HG03039 (cell line): Measurements from ENCODE around the gene CLEC18B.
"Not testable (repeated sequence)": the region's sequence is repeated elsewhere in the genome, so short reads cannot be mapped to it uniquely, and the experiment has no call there.

Experiments used
- ATAC-seq: cut with Tn5 transposase; IDR thresholded peaks from one replicate; pipeline ENCODE4 v1.9.1; 2021; ENCODE audit warnings: mild to moderate bottlenecking, moderate library complexity; ENCODE audit not compliant: unreplicated experiment

CLEC18B gene

GRCh38 chr16:74446866-74447265, 25.6 kb upstream of the CLEC18B start:
- no peak for ATAC-seq

- ATAC-seq = not testable (repeated sequence)
Observed at GRCh38 chr16:74443624-74444346, 22.5 kb upstream of the CLEC18B start.

- ATAC-seq = no peak
Observed at GRCh38 chr16:74439685-74440084, 18.4 kb upstream of the CLEC18B start.

GRCh38 chr16:74438492-74438979, 17.3 kb upstream of the CLEC18B start:
- ATAC-seq = no peak

- no peak for ATAC-seq
Observed at GRCh38 chr16:74431516-74431915, 10.2 kb upstream of the CLEC18B start.

- ATAC-seq = peak; percentile 65
Observed at GRCh38 chr16:74430036-74430712, 8.9 kb upstream of the CLEC18B start.

- ATAC-seq = not testable (repeated sequence)
Observed at GRCh38 chr16:74428493-74428892, 7.2 kb upstream of the CLEC18B start.

- ATAC-seq = not testable (repeated sequence)
Observed at GRCh38 chr16:74425751-74426150, 4.5 kb upstream of the CLEC18B start.

- not testable (repeated sequence) for ATAC-seq
Observed at GRCh38 chr16:74423721-74424120, 2.4 kb upstream of the CLEC18B start.

- ATAC-seq = not testable (repeated sequence)
Observed at GRCh38 chr16:74422086-74422485, 808 bp upstream of the CLEC18B start.

GRCh38 chr16:74421482-74421785, 156 bp upstream of the CLEC18B start:
- not testable (repeated sequence) for ATAC-seq

GRCh38 chr16:74419811-74420210, 1.5 kb downstream of the CLEC18B start:
- not testable (repeated sequence) for ATAC-seq

GRCh38 chr16:74417897-74418296, 3.4 kb downstream of the CLEC18B start:
- ATAC-seq = not testable (repeated sequence)

- not testable (repeated sequence) for ATAC-seq
Observed at GRCh38 chr16:74413920-74414319, 7.4 kb downstream of the CLEC18B start.

- not testable (repeated sequence) for ATAC-seq
Observed at GRCh38 chr16:74413485-74413884, 7.8 kb downstream of the CLEC18B start.

- ATAC-seq = not testable (repeated sequence)
Observed at GRCh38 chr16:74412775-74413390, 8.4 kb downstream of the CLEC18B start.

- not testable (repeated sequence) for ATAC-seq
Observed at GRCh38 chr16:74412138-74412774, 9.0 kb downstream of the CLEC18B start.

GRCh38 chr16:74410981-74411380, 10.3 kb downstream of the CLEC18B start:
- not testable (repeated sequence) for ATAC-seq

GRCh38 chr16:74410057-74410957, 11.0 kb downstream of the CLEC18B start:
- ATAC-seq = not testable (repeated sequence)
